ENCODE measurements around the gene PTGES3. TPM values are rescaled to one million over a fixed set of nuclear protein-coding genes. Genes with fewer than 3 reads are reported as not detected.
"Not testable (repeated sequence)": the region's sequence is repeated elsewhere in the genome, so short reads cannot be mapped to it uniquely, and the experiment has no call there.

Gene PTGES3
- total and polyA plus RNA-seq, 3 donors from 2014 or later: 102 to 267 (median 110) TPM

GRCh38 chr12:56657416-56658379 is 30.4 kb downstream of the PTGES3 start:
- H3K4me1 ChIP-seq: no peaks in the 10 kb centered on the region
- intact Hi-C loops (cut with DNase I; ENCODE audit: low total_unique reads): no loop called here
- H3K27me3 ChIP-seq: no peaks in the 10 kb centered on the region
- H3K36me3 ChIP-seq (ENCODE audit: low read depth, missing control alignments): no peaks in the 10 kb centered on the region
- H3K9me3 ChIP-seq: no peaks in the 10 kb centered on the region
- H3K27ac ChIP-seq: no peak overlapping the region
- H3K4me3 ChIP-seq: no peak overlapping the region
- 93 to 94% methylated on average over 7 of the region's 7 CpGs for WGBS, 2 donors
- no peak for DNase-seq
- TF ChIP-seq POLR2A (IDR thresholded peaks at IDR 0.05) (no peak), CTCF (IDR thresholded peaks at IDR 0.05) (no peak)

- 85 to 92% methylated on average over 5 of the region's 5 CpGs for WGBS, 2 donors
- H3K27ac ChIP-seq; H3K9me3 ChIP-seq; intact Hi-C loops (cut with DNase I; ENCODE audit: low total_unique reads); DNase-seq; H3K4me1 ChIP-seq; H3K27me3 ChIP-seq; H3K4me3 ChIP-seq; H3K36me3 ChIP-seq (ENCODE audit: low read depth, missing control alignments): not testable (repeated sequence)
These were observed 34.3 kb downstream of the PTGES3 start for GRCh38 chr12:56653781-56654180.

- 92% methylated on average over 9 of the region's 9 CpGs for WGBS, 2 donors
- DNase-seq; intact Hi-C loops (cut with DNase I; ENCODE audit: low total_unique reads); H3K9me3 ChIP-seq; H3K27ac ChIP-seq; H3K36me3 ChIP-seq (ENCODE audit: low read depth, missing control alignments); H3K27me3 ChIP-seq; H3K4me3 ChIP-seq: not testable (repeated sequence)
- peaks cover 14% of the 10 kb centered on the region for H3K4me1 ChIP-seq
These were observed 40.1 kb downstream of the PTGES3 start for GRCh38 chr12:56648023-56648422.

GRCh38 chr12:56645717-56646446 is 42.2 kb downstream of the PTGES3 start, which contains the start of gene ATP5F1B:
ATP5F1B (minus strand) TSS chr12:56645984; CDS start chr12:56645963, 21 bp downstream.
- H3K9me3 ChIP-seq: no peaks in the 10 kb centered on the region
- WGBS, 2 donors: 0 to 2% methylated on average over 23 to 39 of the region's 39 CpGs
- TF ChIP-seq POLR2A (IDR thresholded peaks at IDR 0.05) (peak; percentile 87), CTCF (IDR thresholded peaks at IDR 0.05) (no peak)
- peak; percentile 99 for DNase-seq
- intact Hi-C loops (cut with DNase I; ENCODE audit: low total_unique reads): no loop called here
- H3K27ac ChIP-seq: peak within 1 kb of the TSS; percentile 91 to 95
- no peaks in the 10 kb centered on the region for H3K27me3 ChIP-seq
- peaks cover 14% of the 10 kb centered on the region for H3K4me1 ChIP-seq
- H3K4me3 ChIP-seq: peak within 1 kb of the TSS; percentile 84 to 98
- H3K36me3 ChIP-seq (ENCODE audit: low read depth, missing control alignments): no peaks in the 10 kb centered on the region

- intact Hi-C loops (cut with DNase I; ENCODE audit: low total_unique reads): no loop called here
- peak overlapping the region; percentile 84 to 98 for H3K4me3 ChIP-seq
- H3K4me1 ChIP-seq: peaks cover 14% of the 10 kb centered on the region
- H3K9me3 ChIP-seq: no peaks in the 10 kb centered on the region
- TF ChIP-seq CTCF (IDR thresholded peaks at IDR 0.05) (no peak), POLR2A (IDR thresholded peaks at IDR 0.05) (no peak)
- WGBS, 2 donors: 0% methylated on average over 29 of the region's 29 CpGs
- no peaks in the 10 kb centered on the region for H3K36me3 ChIP-seq (ENCODE audit: low read depth, missing control alignments)
- H3K27me3 ChIP-seq: no peaks in the 10 kb centered on the region
- H3K27ac ChIP-seq: peak overlapping the region; percentile 89 to 95
- peak; percentile 34 for DNase-seq
These were observed 42.8 kb downstream of the PTGES3 start for GRCh38 chr12:56645201-56645716.

Measured in testis (tissue), 3 donors.